ENCODE measurements around the gene NEGR1.

The NEGR1 gene

DNA sequence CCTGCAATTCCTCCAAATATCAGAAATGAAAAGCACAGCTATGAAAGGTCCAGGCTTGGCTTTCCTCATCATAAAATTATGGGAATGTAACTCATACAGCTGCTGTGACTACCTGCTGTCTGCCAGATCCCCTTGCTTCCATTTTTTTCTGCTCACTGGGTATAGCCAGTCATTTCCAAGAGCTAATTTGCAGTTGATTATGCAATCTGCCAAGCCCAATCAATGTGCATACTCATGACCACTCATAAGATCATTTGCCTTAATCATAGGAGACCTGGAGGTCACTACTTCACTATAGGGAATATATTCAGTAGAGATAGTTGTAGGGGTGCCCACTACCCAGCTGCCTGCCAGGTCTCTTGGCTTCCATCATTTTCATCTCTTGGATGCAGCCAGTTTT, 783.8 kb downstream of the NEGR1 start:
- no peaks in the 10 kb centered on the region for H3K27me3 ChIP-seq (ENCODE audit: control insufficient read depth, insufficient read depth, low read length)
- no peak overlapping the region for H3K4me3 ChIP-seq (ENCODE audit: low read length)
- H3K9ac ChIP-seq (ENCODE audit: low read depth, low read length), result no peak overlapping the region
- H3K36me3 ChIP-seq (ENCODE audit: insufficient read depth, low read length), result no peaks in the 10 kb centered on the region
- H3K9me3 ChIP-seq (replicated peaks; ENCODE audit: low read length), result no peaks in the 10 kb centered on the region
- no peaks in the 10 kb centered on the region for H3K4me1 ChIP-seq (ENCODE audit: control insufficient read depth, insufficient read depth, low read length)
- H3K4me2 ChIP-seq (ENCODE audit: low read length), result no peak overlapping the region

GRCh38 chr1:71494163-71494562, 788.2 kb downstream of the NEGR1 start:
- no peaks in the 10 kb centered on the region for H3K27me3 ChIP-seq (ENCODE audit: control insufficient read depth, insufficient read depth, low read length)
- no peaks in the 10 kb centered on the region for H3K36me3 ChIP-seq (ENCODE audit: insufficient read depth, low read length)
- H3K4me3 ChIP-seq (ENCODE audit: low read length), result no peak overlapping the region
- peaks cover 5% of the 10 kb centered on the region for H3K4me1 ChIP-seq (ENCODE audit: control insufficient read depth, insufficient read depth, low read length)
- H3K4me2 ChIP-seq (ENCODE audit: low read length), result no peak overlapping the region
- no peaks in the 10 kb centered on the region for H3K9me3 ChIP-seq (replicated peaks; ENCODE audit: low read length)
- H3K9ac ChIP-seq (ENCODE audit: low read depth, low read length), result no peak overlapping the region

- Histone ChIP-seq H3K9me3 (replicated peaks; ENCODE audit: low read length) (no peaks in the 10 kb centered on the region), H3K4me1 (ENCODE audit: control insufficient read depth, insufficient read depth, low read length) (peaks cover 5% of the 10 kb centered on the region), H3K4me2 (ENCODE audit: low read length) (no peak overlapping the region), H3K36me3 (ENCODE audit: insufficient read depth, low read length) (no peaks in the 10 kb centered on the region), H3K27me3 (ENCODE audit: control insufficient read depth, insufficient read depth, low read length) (no peaks in the 10 kb centered on the region), H3K4me3 (ENCODE audit: low read length) (no peak overlapping the region), H3K9ac (ENCODE audit: low read depth, low read length) (no peak overlapping the region)
Observed at GRCh38 chr1:71492298-71493041, 789.9 kb downstream of the NEGR1 start.

DNA sequence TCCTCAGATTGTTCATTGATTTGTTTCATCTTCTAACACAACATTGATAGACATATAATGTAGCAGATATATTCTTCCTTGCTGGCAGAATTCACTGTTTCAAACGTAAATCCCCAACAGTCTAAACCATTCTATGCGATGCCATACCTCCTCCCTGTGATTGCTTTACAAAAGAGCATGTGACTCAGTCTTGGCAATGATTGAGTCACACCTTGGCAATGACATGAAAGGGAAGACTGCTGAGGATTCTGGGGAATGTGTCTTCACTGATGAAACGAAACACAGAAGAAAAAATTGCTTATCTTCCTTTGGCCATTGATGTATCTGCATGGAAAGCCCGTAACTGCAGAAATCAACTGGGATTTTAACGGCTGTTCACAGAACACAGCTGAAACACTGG, 791.9 kb downstream of the NEGR1 start:
- no peak overlapping the region for H3K4me3 ChIP-seq (ENCODE audit: low read length)
- no peaks in the 10 kb centered on the region for H3K9me3 ChIP-seq (replicated peaks; ENCODE audit: low read length)
- no peaks in the 10 kb centered on the region for H3K27me3 ChIP-seq (ENCODE audit: control insufficient read depth, insufficient read depth, low read length)
- no peak overlapping the region for H3K4me2 ChIP-seq (ENCODE audit: low read length)
- peaks cover 5% of the 10 kb centered on the region for H3K4me1 ChIP-seq (ENCODE audit: control insufficient read depth, insufficient read depth, low read length)
- H3K9ac ChIP-seq (ENCODE audit: low read depth, low read length), result no peak overlapping the region
- no peaks in the 10 kb centered on the region for H3K36me3 ChIP-seq (ENCODE audit: insufficient read depth, low read length)

DNA sequence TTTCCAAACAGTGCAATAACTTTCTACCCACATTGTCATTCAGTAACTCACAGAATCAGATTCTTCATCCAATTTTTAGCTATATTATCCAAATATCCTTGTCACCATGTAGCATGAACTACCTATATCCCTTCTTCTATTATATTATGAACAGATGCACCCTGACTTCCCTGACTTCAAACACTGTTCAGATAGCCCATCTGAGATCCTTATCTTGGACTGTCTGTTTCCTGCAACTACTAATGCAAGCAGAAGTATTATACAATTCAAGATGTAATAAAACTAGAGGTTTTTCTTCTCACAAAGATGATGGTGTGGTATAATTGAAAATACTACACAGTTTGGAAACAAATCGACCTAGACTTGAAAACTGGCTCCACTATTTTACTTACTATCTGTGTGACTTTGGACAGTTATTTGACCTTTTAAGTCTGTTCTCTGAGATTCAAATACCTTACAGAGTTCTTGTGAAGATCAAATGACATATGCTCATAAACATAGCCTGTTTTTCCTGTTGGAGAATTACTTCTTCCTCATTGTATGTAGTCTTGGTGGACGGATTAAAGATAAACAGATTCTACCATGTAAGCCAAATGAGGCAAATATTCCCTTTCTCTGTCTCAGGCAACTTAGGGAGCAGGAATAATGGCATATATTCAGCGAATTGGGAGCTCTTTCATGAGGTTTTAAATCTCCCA, 793.6 kb downstream of the NEGR1 start:
- Histone ChIP-seq H3K4me2 (ENCODE audit: low read length) (no peak overlapping the region), H3K4me1 (ENCODE audit: control insufficient read depth, insufficient read depth, low read length) (peaks cover 5% of the 10 kb centered on the region), H3K36me3 (ENCODE audit: insufficient read depth, low read length) (no peaks in the 10 kb centered on the region), H3K9ac (ENCODE audit: low read depth, low read length) (no peak overlapping the region), H3K4me3 (ENCODE audit: low read length) (no peak overlapping the region), H3K9me3 (replicated peaks; ENCODE audit: low read length) (no peaks in the 10 kb centered on the region), H3K27me3 (ENCODE audit: control insufficient read depth, insufficient read depth, low read length) (no peaks in the 10 kb centered on the region)

GRCh38 chr1:71473331-71473730, 809.0 kb downstream of the NEGR1 start:
- Histone ChIP-seq H3K4me3 (ENCODE audit: low read length) (no peak overlapping the region), H3K9me3 (replicated peaks; ENCODE audit: low read length) (no peaks in the 10 kb centered on the region), H3K36me3 (ENCODE audit: insufficient read depth, low read length) (no peaks in the 10 kb centered on the region), H3K4me2 (ENCODE audit: low read length) (no peak overlapping the region), H3K4me1 (ENCODE audit: control insufficient read depth, insufficient read depth, low read length) (no peaks in the 10 kb centered on the region), H3K9ac (ENCODE audit: low read depth, low read length) (no peak overlapping the region), H3K27me3 (ENCODE audit: control insufficient read depth, insufficient read depth, low read length) (no peaks in the 10 kb centered on the region)

- no peaks in the 10 kb centered on the region for H3K27me3 ChIP-seq (ENCODE audit: control insufficient read depth, insufficient read depth, low read length)
- H3K9me3 ChIP-seq (replicated peaks; ENCODE audit: low read length), result no peaks in the 10 kb centered on the region
- no peaks in the 10 kb centered on the region for H3K36me3 ChIP-seq (ENCODE audit: insufficient read depth, low read length)
- H3K4me3 ChIP-seq (ENCODE audit: low read length), result no peak overlapping the region
- no peak overlapping the region for H3K9ac ChIP-seq (ENCODE audit: low read depth, low read length)
- peaks cover 10% of the 10 kb centered on the region for H3K4me1 ChIP-seq (ENCODE audit: control insufficient read depth, insufficient read depth, low read length)
- no peak overlapping the region for H3K4me2 ChIP-seq (ENCODE audit: low read length)
Observed at GRCh38 chr1:71465093-71465492, 817.2 kb downstream of the NEGR1 start.

GRCh38 chr1:71464016-71464415, 818.3 kb downstream of the NEGR1 start:
- Histone ChIP-seq H3K9ac (ENCODE audit: low read depth, low read length) (no peak overlapping the region), H3K9me3 (replicated peaks; ENCODE audit: low read length) (no peaks in the 10 kb centered on the region), H3K4me3 (ENCODE audit: low read length) (no peak overlapping the region), H3K4me2 (ENCODE audit: low read length) (no peak overlapping the region), H3K4me1 (ENCODE audit: control insufficient read depth, insufficient read depth, low read length) (peaks cover 10% of the 10 kb centered on the region), H3K36me3 (ENCODE audit: insufficient read depth, low read length) (no peaks in the 10 kb centered on the region), H3K27me3 (ENCODE audit: control insufficient read depth, insufficient read depth, low read length) (no peaks in the 10 kb centered on the region)

- Histone ChIP-seq H3K4me1 (ENCODE audit: control insufficient read depth, insufficient read depth, low read length) (peaks cover 10% of the 10 kb centered on the region), H3K4me3 (ENCODE audit: low read length) (no peak overlapping the region), H3K27me3 (ENCODE audit: control insufficient read depth, insufficient read depth, low read length) (no peaks in the 10 kb centered on the region), H3K9me3 (replicated peaks; ENCODE audit: low read length) (no peaks in the 10 kb centered on the region), H3K36me3 (ENCODE audit: insufficient read depth, low read length) (no peaks in the 10 kb centered on the region), H3K9ac (ENCODE audit: low read depth, low read length) (no peak overlapping the region), H3K4me2 (ENCODE audit: low read length) (no peak overlapping the region)
Observed at GRCh38 chr1:71463144-71463543, 819.2 kb downstream of the NEGR1 start.

DNA sequence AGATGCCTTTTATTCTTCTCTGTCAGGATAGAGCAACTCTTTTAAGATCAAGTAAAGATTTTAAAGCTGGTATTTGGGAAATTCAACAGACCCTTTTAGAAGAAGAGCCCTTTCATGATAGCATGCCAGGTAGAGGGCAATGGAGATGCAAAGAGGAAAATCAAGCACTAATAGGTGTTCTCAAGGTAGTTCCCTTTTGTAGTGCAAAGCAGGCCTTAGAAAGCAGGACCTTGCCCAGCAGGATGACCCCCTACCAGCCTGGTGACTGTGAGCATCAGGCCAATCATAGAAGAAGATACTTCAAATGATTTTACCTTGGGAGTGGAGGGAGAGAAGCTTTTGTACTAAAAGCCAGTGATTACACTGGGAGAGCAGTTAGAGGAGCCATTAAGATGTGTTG, 820.1 kb downstream of the NEGR1 start:
- Histone ChIP-seq H3K4me2 (ENCODE audit: low read length) (no peak overlapping the region), H3K27me3 (ENCODE audit: control insufficient read depth, insufficient read depth, low read length) (no peaks in the 10 kb centered on the region), H3K4me1 (ENCODE audit: control insufficient read depth, insufficient read depth, low read length) (peaks cover 10% of the 10 kb centered on the region), H3K9ac (ENCODE audit: low read depth, low read length) (no peak overlapping the region), H3K36me3 (ENCODE audit: insufficient read depth, low read length) (no peaks in the 10 kb centered on the region), H3K9me3 (replicated peaks; ENCODE audit: low read length) (no peaks in the 10 kb centered on the region), H3K4me3 (ENCODE audit: low read length) (no peak overlapping the region)

DNA sequence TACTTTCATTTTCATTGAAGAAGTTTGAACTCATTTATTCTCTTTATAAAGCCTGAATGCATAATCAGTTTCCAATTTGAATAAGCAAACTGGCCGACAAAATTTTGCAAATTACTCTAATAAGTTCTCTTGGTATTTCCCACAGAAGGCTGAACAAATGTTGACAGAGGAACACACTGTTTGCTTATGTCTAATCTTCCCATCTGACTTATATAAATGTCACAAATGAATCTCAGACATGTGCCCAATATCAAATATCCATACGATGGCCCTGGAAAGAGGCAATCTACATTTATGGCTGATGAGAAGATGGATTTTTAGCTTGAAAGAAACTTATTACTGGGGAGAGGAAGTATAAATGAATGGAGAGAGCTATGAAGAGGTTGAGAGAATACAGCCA, 820.9 kb downstream of the NEGR1 start:
- Histone ChIP-seq H3K4me1 (ENCODE audit: control insufficient read depth, insufficient read depth, low read length) (peaks cover 10% of the 10 kb centered on the region), H3K36me3 (ENCODE audit: insufficient read depth, low read length) (no peaks in the 10 kb centered on the region), H3K9me3 (replicated peaks; ENCODE audit: low read length) (no peaks in the 10 kb centered on the region), H3K27me3 (ENCODE audit: control insufficient read depth, insufficient read depth, low read length) (no peaks in the 10 kb centered on the region), H3K9ac (ENCODE audit: low read depth, low read length) (no peak overlapping the region), H3K4me2 (ENCODE audit: low read length) (no peak overlapping the region), H3K4me3 (ENCODE audit: low read length) (no peak overlapping the region)

DNA sequence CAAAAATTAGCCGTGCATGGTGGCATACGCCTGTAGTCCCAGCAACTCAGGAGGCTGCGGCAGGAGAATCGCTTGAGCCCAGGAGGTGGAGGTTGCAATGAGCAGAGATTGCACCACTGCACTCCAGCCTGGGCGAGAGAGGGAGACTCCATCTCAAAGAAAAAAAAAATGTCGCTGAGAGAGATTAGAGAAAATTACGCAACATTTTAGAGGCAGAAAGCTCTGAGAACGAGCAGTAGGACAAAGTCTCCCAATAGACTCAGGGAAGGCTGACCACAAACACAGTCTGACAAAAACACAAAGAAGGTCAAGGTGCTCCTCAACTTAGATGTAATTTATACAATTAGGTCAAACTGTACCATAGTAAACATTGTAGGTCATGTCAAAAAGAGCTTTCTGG, 833.9 kb downstream of the NEGR1 start:
- Histone ChIP-seq H3K36me3 (ENCODE audit: insufficient read depth, low read length) (no peaks in the 10 kb centered on the region), H3K9ac (ENCODE audit: low read depth, low read length) (no peak overlapping the region), H3K4me3 (ENCODE audit: low read length) (no peak overlapping the region), H3K4me2 (ENCODE audit: low read length) (no peak overlapping the region), H3K27me3 (ENCODE audit: control insufficient read depth, insufficient read depth, low read length) (no peaks in the 10 kb centered on the region), H3K9me3 (replicated peaks; ENCODE audit: low read length) (no peaks in the 10 kb centered on the region), H3K4me1 (ENCODE audit: control insufficient read depth, insufficient read depth, low read length) (no peaks in the 10 kb centered on the region)
